DOHH2 (cell line): ENCODE data around the gene SH2D4B.

ENCODE experiments used
- H3F3A ChIP-seq: fragments of 200-600 bp; sonication (generic), shearing (Covaris generic); 2 replicates; pipeline ENCODE4 v1.6.0; 2016; ENCODE audit warnings: antibody characterized with exemption, mild to moderate bottlenecking; ENCODE audit not compliant: control insufficient read depth, insufficient read depth
- H3K27ac ChIP-seq: fragments of 200-600 bp; sonication (generic); 2 replicates; pipeline ENCODE4 v1.5.1; 2014; ENCODE audit warnings: low read depth, mild to moderate bottlenecking, low read length, moderate library complexity
- H3K27me3 ChIP-seq: fragments of 200-600 bp; sonication (generic); 2 replicates; pipeline ENCODE4 v1.6.1; 2014; ENCODE audit warnings: mild to moderate bottlenecking, low read length, mixed read lengths; ENCODE audit not compliant: control insufficient read depth
- H3K36me3 ChIP-seq: fragments of 200-600 bp; sonication (generic); 2 replicates; pipeline ENCODE4 v1.6.1; 2014; ENCODE audit warnings: mild to moderate bottlenecking, low read length, moderate library complexity, mixed read lengths; ENCODE audit not compliant: control insufficient read depth
- H3K4me1 ChIP-seq: fragments of 200-600 bp; sonication (generic); 2 replicates; pipeline ENCODE4 v1.6.1; 2014; ENCODE audit warnings: mild to moderate bottlenecking, low read length, mixed read lengths; ENCODE audit not compliant: control insufficient read depth
- H3K4me2 ChIP-seq: fragments of 200-600 bp; sonication (generic); 2 replicates; pipeline ENCODE4 v1.6.0; 2014; ENCODE audit warnings: mild to moderate bottlenecking, low read length, moderate library complexity
- H3K4me3 ChIP-seq: fragments of 200-600 bp; sonication (generic); 2 replicates; pipeline ENCODE4 v1.5.1; 2014; ENCODE audit warnings: mild to moderate bottlenecking, low read length, mixed read lengths
- H3K79me2 ChIP-seq: fragments of 200-600 bp; sonication (generic); 2 replicates; pipeline ENCODE4 v1.6.1; 2014; ENCODE audit warnings: mild to moderate bottlenecking, low read length, mixed read lengths; ENCODE audit not compliant: control insufficient read depth
- H3K9me2 ChIP-seq: fragments of 200-600 bp; sonication (generic); replicated peaks from 2 replicates; pipeline ENCODE4 v1.6.1; 2014; ENCODE audit warnings: mild to moderate bottlenecking, low read length, mixed read lengths; ENCODE audit not compliant: control insufficient read depth
- H3K9me3 ChIP-seq: fragments of 200-600 bp; sonication (generic); 2 replicates; pipeline ENCODE4 v1.6.1; 2014; ENCODE audit warnings: antibody characterized with exemption, low read length, mixed read lengths; ENCODE audit not compliant: control insufficient read depth, insufficient read depth
- H4K20me1 ChIP-seq: fragments of 200-600 bp; sonication (generic); 2 replicates; pipeline ENCODE4 v1.6.0; 2014; ENCODE audit warnings: low read depth, mild to moderate bottlenecking, antibody characterized with exemption, low read length, moderate library complexity; ENCODE audit not compliant: control insufficient read depth, insufficient read depth
- EZH2phosphoT487 ChIP-seq: fragments of 200-600 bp; sonication (generic); IDR thresholded peaks from 2 replicates; pipeline ENCODE4 v1.6.1; 2017; ENCODE audit warnings: borderline replicate concordance, mild to moderate bottlenecking, antibody characterized with exemption, low read length, moderate library complexity, mixed read lengths
- TF ChIP-seq, protein P1 (sequence below): fragments of 200-600 bp; sonication (generic); IDR thresholded peaks from one replicate; pipeline ENCODE4 v1.5.1; 2014; ENCODE audit warnings: antibody characterized with exemption, mild to moderate bottlenecking, low read depth, low read length; ENCODE audit not compliant: poor library complexity, severe bottlenecking

SH2D4B gene

DNA sequence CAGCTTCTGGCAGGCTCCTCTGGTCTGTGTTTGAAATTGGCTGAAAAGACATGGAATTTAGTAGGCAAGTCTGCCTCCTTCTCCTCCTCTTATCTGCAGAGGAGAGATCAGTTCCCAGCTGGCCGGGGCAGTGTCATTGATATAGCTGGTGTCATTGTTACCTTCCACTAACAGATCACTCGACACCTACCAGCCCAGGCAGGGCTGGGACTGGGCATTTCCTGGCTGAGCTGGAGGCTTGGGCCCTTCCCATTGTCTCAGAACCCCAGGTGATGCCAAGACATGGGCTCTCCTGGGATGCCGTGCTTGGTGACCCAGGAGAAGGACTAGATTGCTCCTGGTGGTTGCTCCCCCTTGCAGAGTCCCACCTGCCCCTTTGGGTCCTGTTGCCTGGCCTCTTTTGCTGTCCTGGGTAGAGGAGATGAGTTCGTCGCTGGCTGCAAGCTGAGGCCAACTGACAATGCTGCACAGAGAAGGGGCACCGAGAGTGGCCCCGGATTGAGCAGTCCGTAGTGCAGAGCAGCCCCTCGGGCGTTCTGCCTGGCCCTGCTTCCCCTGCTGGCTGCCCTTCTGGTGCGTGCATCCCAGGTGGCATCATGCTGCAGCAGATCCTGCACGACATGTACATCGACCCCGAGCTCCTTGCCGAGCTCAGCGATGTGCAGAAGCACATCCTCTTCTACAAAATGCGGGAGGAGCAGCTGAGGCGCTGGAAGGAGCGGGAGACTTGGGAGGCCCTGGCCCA, at the start of gene SH2D4B:
Gene SH2D4B (plus strand): TSS at position 167 of the 745 bp plus-strand sequence. CDS start 430 bp downstream, at position 597.
- H3K27ac ChIP-seq, result no peak within 1 kb of the TSS
- H3K79me2 ChIP-seq, result no peaks in the 10 kb centered on the region
- H3K27me3 ChIP-seq, result no peaks in the 10 kb centered on the region
- H3K4me2 ChIP-seq, result peak within 1 kb of the TSS; percentile 94
- TF ChIP-seq, protein P1, sequence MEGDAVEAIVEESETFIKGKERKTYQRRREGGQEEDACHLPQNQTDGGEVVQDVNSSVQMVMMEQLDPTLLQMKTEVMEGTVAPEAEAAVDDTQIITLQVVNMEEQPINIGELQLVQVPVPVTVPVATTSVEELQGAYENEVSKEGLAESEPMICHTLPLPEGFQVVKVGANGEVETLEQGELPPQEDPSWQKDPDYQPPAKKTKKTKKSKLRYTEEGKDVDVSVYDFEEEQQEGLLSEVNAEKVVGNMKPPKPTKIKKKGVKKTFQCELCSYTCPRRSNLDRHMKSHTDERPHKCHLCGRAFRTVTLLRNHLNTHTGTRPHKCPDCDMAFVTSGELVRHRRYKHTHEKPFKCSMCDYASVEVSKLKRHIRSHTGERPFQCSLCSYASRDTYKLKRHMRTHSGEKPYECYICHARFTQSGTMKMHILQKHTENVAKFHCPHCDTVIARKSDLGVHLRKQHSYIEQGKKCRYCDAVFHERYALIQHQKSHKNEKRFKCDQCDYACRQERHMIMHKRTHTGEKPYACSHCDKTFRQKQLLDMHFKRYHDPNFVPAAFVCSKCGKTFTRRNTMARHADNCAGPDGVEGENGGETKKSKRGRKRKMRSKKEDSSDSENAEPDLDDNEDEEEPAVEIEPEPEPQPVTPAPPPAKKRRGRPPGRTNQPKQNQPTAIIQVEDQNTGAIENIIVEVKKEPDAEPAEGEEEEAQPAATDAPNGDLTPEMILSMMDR, result no peak
- no peak for TF ChIP-seq EZH2phosphoT487
- peaks cover 50% of the 10 kb centered on the region for H3K4me1 ChIP-seq
- no peaks in the 10 kb centered on the region for H4K20me1 ChIP-seq
- H3F3A ChIP-seq, result no peaks in the 10 kb centered on the region
- H3K9me3 ChIP-seq, result no peaks in the 10 kb centered on the region
- H3K9me2 ChIP-seq, result no peaks in the 10 kb centered on the region
- peak within 1 kb of the TSS; percentile 79 for H3K4me3 ChIP-seq
- H3K36me3 ChIP-seq, result no peaks in the 10 kb centered on the region

DNA sequence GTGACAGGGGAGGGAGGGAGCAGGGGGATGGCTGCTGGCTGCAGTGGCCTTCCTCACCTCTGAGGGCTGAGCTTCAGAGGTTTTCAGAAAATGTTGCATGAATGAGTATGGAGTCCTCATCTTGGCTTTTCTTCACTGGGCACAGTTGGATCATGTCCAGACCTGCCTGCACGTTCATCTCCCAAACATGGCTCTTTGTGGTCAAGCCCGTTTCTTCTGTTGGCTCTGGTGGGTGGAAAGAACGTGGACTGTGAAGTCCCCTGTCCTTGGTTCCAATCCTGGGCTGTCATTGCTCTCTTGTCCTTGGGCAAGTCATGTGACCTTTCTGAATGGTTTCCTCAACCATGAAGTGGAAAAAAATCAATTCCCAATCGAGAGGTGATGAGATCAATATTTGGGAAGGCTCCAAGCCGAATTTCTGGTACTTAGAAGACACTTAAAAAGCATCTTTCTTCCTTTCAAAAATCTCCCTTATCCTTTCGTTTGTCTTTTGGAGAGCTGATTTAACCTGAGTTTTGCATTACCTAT, 49.1 kb upstream of the SH2D4B start:
- no peak overlapping the region for H3K27ac ChIP-seq
- no peaks in the 10 kb centered on the region for H3F3A ChIP-seq
- peaks cover 26% of the 10 kb centered on the region for H3K4me1 ChIP-seq

DNA sequence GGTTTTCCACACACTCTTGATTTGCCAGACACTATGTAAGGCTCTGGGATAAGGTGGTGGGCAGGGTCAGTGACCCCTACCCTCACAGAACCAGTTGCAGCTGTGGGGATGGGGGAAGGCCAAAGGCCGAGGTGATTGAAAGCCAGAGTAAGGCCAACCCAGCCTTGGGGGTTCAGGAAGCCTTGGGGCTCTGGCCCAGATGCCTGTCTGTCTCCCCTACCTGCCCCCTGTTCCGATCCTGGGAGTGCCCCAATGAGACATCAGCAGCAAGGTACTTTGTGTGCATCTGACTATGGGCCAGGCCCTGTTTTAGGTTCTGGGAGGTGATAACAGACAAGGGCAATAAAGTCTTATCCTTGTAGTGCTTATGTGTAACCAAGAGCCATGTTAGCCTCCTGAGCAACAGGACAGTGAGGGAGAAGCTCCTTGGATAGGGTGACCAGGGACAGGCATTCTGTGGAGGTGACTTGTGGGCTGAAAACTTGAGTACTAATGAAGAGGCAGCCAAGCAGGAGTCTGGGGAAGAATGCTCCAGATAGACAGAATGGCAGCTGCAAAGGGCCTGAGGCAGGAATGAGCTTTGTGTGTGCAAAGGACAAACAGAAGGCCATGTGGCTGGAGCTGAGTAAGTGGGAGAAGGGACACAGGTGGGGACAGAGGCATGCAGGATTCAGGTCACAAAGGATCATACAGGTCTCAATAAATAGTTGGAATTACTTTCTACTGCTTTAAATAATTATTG, 48.2 kb upstream of the SH2D4B start:
- Histone ChIP-seq H3K4me1 (peaks cover 36% of the 10 kb centered on the region), H3K79me2 (peaks cover 42% of the 10 kb centered on the region), H3K4me2 (no peak overlapping the region), H3K9me2 (no peaks in the 10 kb centered on the region), H4K20me1 (no peaks in the 10 kb centered on the region), H3K36me3 (peaks cover 39% of the 10 kb centered on the region), H3F3A (no peaks in the 10 kb centered on the region), H3K4me3 (no peak overlapping the region), H3K9me3 (no peaks in the 10 kb centered on the region), H3K27me3 (no peaks in the 10 kb centered on the region), H3K27ac (no peak overlapping the region)
- TF ChIP-seq, protein P1, result no peak
- TF ChIP-seq EZH2phosphoT487, result no peak

More for the DNA sequence above, 49.1 kb upstream of the SH2D4B start:
- Histone ChIP-seq H3K9me2 (no peaks in the 10 kb centered on the region), H3K36me3 (peaks cover 31% of the 10 kb centered on the region), H4K20me1 (no peaks in the 10 kb centered on the region), H3K27me3 (no peaks in the 10 kb centered on the region), H3K79me2 (peaks cover 38% of the 10 kb centered on the region), H3K4me3 (no peak overlapping the region), H3K4me2 (no peak overlapping the region), H3K9me3 (no peaks in the 10 kb centered on the region)
- TF ChIP-seq, protein P1, result no peak
- TF ChIP-seq EZH2phosphoT487, result no peak
